Amygdala (tissue), 56 donors: ENCODE data around the gene ANKRD36C.
"Not testable (repeated sequence)": the region's sequence is repeated elsewhere in the genome, so short reads cannot be mapped to it uniquely, and the experiment has no call there.

Source experiments
- DNase-seq, 56 donors: peaks; one replicate each; lab custom pipeline; 2025; lab: John Stamatoyannopoulos, UW

Gene ANKRD36C

GRCh38 chr2:95991351-95992094 lies at the start of gene ANKRD36C:
Gene ANKRD36C, minus strand, starts transcription at chr2:95991824. Its CDS starts 116 bp downstream, at chr2:95991708.
- DNase-seq = not testable (repeated sequence)

- DNase-seq = not testable (repeated sequence)
Observed at GRCh38 chr2:96035554-96035953, 43.9 kb upstream of the ANKRD36C start.

GRCh38 chr2:96034792-96035191 lies 43.2 kb upstream of the ANKRD36C start, which contains the start of gene GPAT2:
Gene GPAT2, minus strand, starts transcription at chr2:96034916. Its CDS starts 2,557 bp downstream, at chr2:96032359.
- DNase-seq = not testable (repeated sequence)

GRCh38 chr2:96033997-96034396 lies 42.4 kb upstream of the ANKRD36C start:
- DNase-seq = not testable (repeated sequence)

GRCh38 chr2:96027725-96028325 lies 36.2 kb upstream of the ANKRD36C start:
- not testable (repeated sequence) for DNase-seq

- not testable (repeated sequence) for DNase-seq
Observed at GRCh38 chr2:96025755-96026154, 34.1 kb upstream of the ANKRD36C start.

GRCh38 chr2:96025194-96025492 lies 33.5 kb upstream of the ANKRD36C start:
- no peak for DNase-seq

GRCh38 chr2:96024336-96025193 lies 32.9 kb upstream of the ANKRD36C start:
- no peak for DNase-seq

GRCh38 chr2:96023701-96024100 lies 32.1 kb upstream of the ANKRD36C start:
- DNase-seq = not testable (repeated sequence)

GRCh38 chr2:96022701-96023447 lies 31.2 kb upstream of the ANKRD36C start:
- DNase-seq = not testable (repeated sequence)

- not testable (repeated sequence) for DNase-seq
Observed at GRCh38 chr2:96022126-96022525, 30.5 kb upstream of the ANKRD36C start.

- DNase-seq = not testable (repeated sequence)
Observed at GRCh38 chr2:96021142-96021541, 29.5 kb upstream of the ANKRD36C start.

GRCh38 chr2:96019909-96020590 lies 28.4 kb upstream of the ANKRD36C start:
- not testable (repeated sequence) for DNase-seq

GRCh38 chr2:96016321-96016720 lies 24.7 kb upstream of the ANKRD36C start:
- DNase-seq = not testable (repeated sequence)

GRCh38 chr2:96012792-96013264 lies 21.2 kb upstream of the ANKRD36C start:
- not testable (repeated sequence) for DNase-seq

- DNase-seq = not testable (repeated sequence)
Observed at GRCh38 chr2:96012086-96012791, 20.6 kb upstream of the ANKRD36C start.

- DNase-seq = not testable (repeated sequence)
Observed at GRCh38 chr2:96011129-96011455, 19.5 kb upstream of the ANKRD36C start.

GRCh38 chr2:96010320-96011128 lies 18.9 kb upstream of the ANKRD36C start:
- DNase-seq = not testable (repeated sequence)
